ENCODE data around the gene CTAG1B. TPM values are rescaled to one million over a fixed set of nuclear protein-coding genes. Genes with fewer than 3 reads are reported as not detected.
A peak's percentile ranks its signal among the peaks of the same experiment; 100 is the strongest.

The CTAG1B gene
- total RNA-seq, 1 experiment from 2014 or later = not detected

DNA sequence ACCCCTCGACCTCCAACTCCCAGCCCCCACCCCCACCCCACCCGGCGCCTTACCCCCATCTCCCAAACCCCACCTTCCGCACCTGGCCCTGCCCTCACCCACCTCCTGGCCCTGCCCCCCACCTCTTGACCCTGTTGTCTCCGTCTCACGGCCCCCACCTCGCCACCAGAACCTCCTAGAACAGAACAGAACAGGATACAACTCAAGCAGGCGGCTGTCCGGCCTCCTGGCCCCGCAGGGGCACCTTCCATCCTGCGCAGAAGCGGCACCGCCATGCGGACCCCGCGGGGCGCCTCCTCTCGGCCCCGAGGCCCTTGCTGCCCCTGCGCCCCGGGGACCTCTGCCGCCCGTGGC is 33.9 kb upstream of the CTAG1B start:
- no peak for TF ChIP-seq REST (IDR thresholded peaks at IDR 0.05; ENCODE audit: insufficient read depth in 1 of 2, low read depth in 2 of 2, low read length in 1 of 2)
- no peak for TF ChIP-seq TCF7L2 (IDR thresholded peaks at IDR 0.05; ENCODE audit: low read depth, low read length)
- TF ChIP-seq CTCF (IDR thresholded peaks at IDR 0.05) = no peak
- no peak for TF ChIP-seq POLR2AphosphoS5 (IDR thresholded peaks at IDR 0.05; ENCODE audit: low read depth, low read length)
- no peak for TF ChIP-seq SIN3A (IDR thresholded peaks at IDR 0.05; ENCODE audit: borderline replicate concordance, insufficient read depth, low read depth, low read length)
- Histone ChIP-seq H3K27me3 (ENCODE audit: control insufficient read depth, insufficient read depth, low read length) (no peaks in the 10 kb centered on the region), H3K27ac (ENCODE audit: low read length) (no peak overlapping the region), H3K9me3 (ENCODE audit: control insufficient read depth, insufficient read depth, low read depth, low read length) (no peaks in the 10 kb centered on the region), H3K4me3 (ENCODE audit: low read depth in 2 of 2, low read length in 2 of 2) (no peak overlapping the region), H3K36me3 (ENCODE audit: control insufficient read depth, insufficient read depth, low read length) (no peaks in the 10 kb centered on the region), H3K4me1 (ENCODE audit: control insufficient read depth, insufficient read depth, low read length) (peaks cover 13% of the 10 kb centered on the region)
- POLR2A ChIA-PET = no interaction called here
- ATAC-seq = no peak
- BruUV-seq (replicated peaks) = no TSS peak
- CTCF ChIA-PET = no interaction called here
- in situ Hi-C loops (cut with HindIII; ENCODE audit: low pct_unique_long_range_greater_than_20kb, low sequenced_read_pairs) = loop anchor here (25.0 kb wide), 1 partner anchor 184 kb away; the partner anchor contains the start of gene SMIM9
- intact Hi-C loops (cut with micrococcal nuclease; ENCODE audit: unreplicated experiment) = no loop called here
- DNase-seq (ENCODE audit: low read depth, low spot score) = no peak

DNA sequence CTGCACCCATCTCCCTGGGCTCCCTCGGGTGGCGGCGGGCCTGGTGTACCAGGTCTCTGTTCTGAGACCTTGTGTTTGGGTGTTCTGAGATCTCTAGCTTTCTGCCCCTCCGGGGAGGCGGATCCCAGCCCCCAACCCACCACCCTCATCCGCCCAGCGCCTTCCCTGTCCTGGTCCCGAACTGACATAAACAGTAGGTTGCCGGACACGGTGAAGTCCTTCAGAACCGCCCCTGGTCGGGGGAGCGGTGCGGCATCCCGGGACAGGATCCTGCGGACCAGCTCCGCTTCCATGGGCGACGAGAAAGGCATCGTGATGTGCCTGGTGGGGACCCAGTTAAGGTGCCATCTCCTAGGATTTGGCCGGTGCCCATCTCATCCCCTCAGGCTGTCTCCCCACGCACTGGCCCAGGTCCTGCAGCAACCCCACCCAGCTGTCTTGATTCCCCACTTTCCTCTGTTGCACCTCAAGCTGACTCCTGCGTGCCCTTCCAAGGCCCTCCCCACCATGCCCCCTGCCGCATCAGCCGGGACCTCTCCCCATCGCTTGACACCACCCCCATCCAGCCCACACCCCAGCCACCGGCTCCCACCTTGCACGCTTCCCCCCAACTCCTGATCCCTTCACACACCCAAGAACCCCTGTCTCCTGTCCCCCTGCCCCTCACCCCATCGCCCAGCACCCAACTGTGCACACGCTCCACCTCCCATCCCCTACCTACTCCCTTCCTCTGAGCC is 33.4 kb upstream of the CTAG1B start:
- POLR2A ChIA-PET = no interaction called here
- H3K27ac ChIP-seq (ENCODE audit: low read length) = no peak overlapping the region
- BruUV-seq (replicated peaks) = no TSS peak
- peaks cover 13% of the 10 kb centered on the region for H3K4me1 ChIP-seq (ENCODE audit: control insufficient read depth, insufficient read depth, low read length)
- no peaks in the 10 kb centered on the region for H3K27me3 ChIP-seq (ENCODE audit: control insufficient read depth, insufficient read depth, low read length)
- no peak for ATAC-seq
- no peak overlapping the region for H3K4me3 ChIP-seq (ENCODE audit: low read depth in 2 of 2, low read length in 2 of 2)
- no peaks in the 10 kb centered on the region for H3K36me3 ChIP-seq (ENCODE audit: control insufficient read depth, insufficient read depth, low read length)
- intact Hi-C loops (cut with micrococcal nuclease; ENCODE audit: unreplicated experiment) = no loop called here
- H3K9me3 ChIP-seq (ENCODE audit: control insufficient read depth, insufficient read depth, low read depth, low read length) = no peaks in the 10 kb centered on the region
- CTCF ChIA-PET = no interaction called here
- DNase-seq (ENCODE audit: low read depth, low spot score) = no peak
- no peak for TF ChIP-seq TCF7L2 (IDR thresholded peaks at IDR 0.05; ENCODE audit: low read depth, low read length)
- no peak for TF ChIP-seq POLR2AphosphoS5 (IDR thresholded peaks at IDR 0.05; ENCODE audit: low read depth, low read length)
- in situ Hi-C loops (cut with HindIII; ENCODE audit: low pct_unique_long_range_greater_than_20kb, low sequenced_read_pairs) = loop anchor here (25.0 kb wide), 1 partner anchor 185 kb away; the partner anchor contains the start of gene SMIM9

DNA sequence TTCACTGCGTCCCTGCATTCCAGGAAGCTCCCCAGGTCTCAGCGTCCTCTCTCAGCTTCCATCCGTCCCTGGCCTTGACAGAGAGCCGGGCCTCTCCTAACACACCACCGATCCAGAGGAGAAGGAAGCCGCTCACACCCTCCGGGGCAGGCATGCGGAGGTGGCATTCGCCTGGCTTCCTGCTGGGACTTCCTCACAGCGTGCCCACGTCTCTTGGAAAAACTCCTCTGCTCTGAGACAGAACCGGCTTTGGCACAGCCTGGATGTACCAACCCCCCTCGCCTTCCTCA is 31.1 kb upstream of the CTAG1B start:
- in situ Hi-C loops (cut with HindIII; ENCODE audit: low pct_unique_long_range_greater_than_20kb, low sequenced_read_pairs) (loop anchor here (25.0 kb wide), 1 partner anchor 187 kb away; the partner anchor contains the start of gene SMIM9), intact Hi-C loops (cut with micrococcal nuclease; ENCODE audit: unreplicated experiment) (no loop called here)
- H3K4me3 ChIP-seq (ENCODE audit: low read depth in 2 of 2, low read length in 2 of 2) = peak overlapping the region; percentile 1 to 22; a peak in 2 of 4 replicates
- no peaks in the 10 kb centered on the region for H3K36me3 ChIP-seq (ENCODE audit: control insufficient read depth, insufficient read depth, low read length)
- no peaks in the 10 kb centered on the region for H3K9me3 ChIP-seq (ENCODE audit: control insufficient read depth, insufficient read depth, low read depth, low read length)
- H3K27ac ChIP-seq (ENCODE audit: low read length) = peak overlapping the region; percentile 54
- ATAC-seq (peak; percentile 60), DNase-seq (ENCODE audit: low read depth, low spot score) (no peak)
- no TSS peak for BruUV-seq (replicated peaks)
- TF ChIP-seq TCF7L2 (IDR thresholded peaks at IDR 0.05; ENCODE audit: low read depth, low read length) = no peak
- no peak for TF ChIP-seq POLR2AphosphoS5 (IDR thresholded peaks at IDR 0.05; ENCODE audit: low read depth, low read length)
- TF ChIP-seq SIN3A (IDR thresholded peaks at IDR 0.05; ENCODE audit: borderline replicate concordance, insufficient read depth, low read depth, low read length) = no peak
- TF ChIP-seq CTCF (IDR thresholded peaks at IDR 0.05) = no peak
- TF ChIP-seq REST (IDR thresholded peaks at IDR 0.05; ENCODE audit: insufficient read depth in 1 of 2, low read depth in 2 of 2, low read length in 1 of 2) = no peak
- CTCF ChIA-PET = no interaction called here
- POLR2A ChIA-PET = no interaction called here
- H3K4me1 ChIP-seq (ENCODE audit: control insufficient read depth, insufficient read depth, low read length) = peaks cover 13% of the 10 kb centered on the region
- no peaks in the 10 kb centered on the region for H3K27me3 ChIP-seq (ENCODE audit: control insufficient read depth, insufficient read depth, low read length)
